HG03571 (cell line): ENCODE measurements around the gene ACOX3.
"Not testable (repeated sequence)": the region's sequence is repeated elsewhere in the genome, so short reads cannot be mapped to it uniquely, and the experiment has no call there.

Experiments
- ATAC-seq: cut with Tn5 transposase; IDR thresholded peaks from one replicate; pipeline ENCODE4 v1.9.1; 2021; ENCODE audit not compliant: unreplicated experiment

Gene ACOX3

DNA sequence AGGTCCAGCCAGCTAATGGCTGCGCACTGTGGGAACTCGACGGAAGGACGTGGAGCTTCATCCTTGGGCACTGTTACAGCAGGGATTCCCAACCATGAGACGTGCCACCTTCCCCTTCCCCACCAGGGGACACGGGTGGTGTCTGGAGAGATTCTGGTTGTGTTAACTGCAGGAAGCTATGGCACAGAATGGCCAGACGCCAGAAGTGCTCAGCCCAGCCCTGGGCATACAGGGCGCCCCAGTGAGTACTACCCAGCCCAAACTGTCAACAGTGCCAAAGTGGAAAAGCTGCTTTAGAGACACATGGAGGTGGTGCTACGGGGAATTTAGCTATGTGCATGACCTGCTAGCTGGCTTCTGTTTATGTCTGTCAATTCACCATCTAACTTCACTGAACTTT is 32.8 kb downstream of the ACOX3 start:
- ATAC-seq: no peak

DNA sequence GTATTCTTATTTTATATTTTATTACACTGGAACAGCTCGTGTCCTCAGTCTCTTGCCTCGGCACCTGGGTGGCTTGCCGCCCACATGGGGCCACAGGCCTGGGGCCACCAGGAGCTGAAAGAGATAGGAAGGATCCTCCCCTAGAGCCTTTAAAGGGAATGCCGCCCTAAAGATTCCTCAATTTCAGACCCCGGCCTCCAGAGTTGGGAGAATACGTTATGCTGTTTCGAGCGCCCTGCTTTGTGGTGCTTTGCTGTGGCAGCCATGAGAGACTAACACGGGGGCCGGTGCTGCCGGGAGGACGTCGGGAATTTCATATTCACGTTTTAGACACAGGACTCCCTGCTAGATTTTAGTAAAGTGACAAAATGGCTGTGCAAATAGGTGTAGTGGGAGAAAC is 33.2 kb downstream of the ACOX3 start:
- no peak for ATAC-seq

DNA sequence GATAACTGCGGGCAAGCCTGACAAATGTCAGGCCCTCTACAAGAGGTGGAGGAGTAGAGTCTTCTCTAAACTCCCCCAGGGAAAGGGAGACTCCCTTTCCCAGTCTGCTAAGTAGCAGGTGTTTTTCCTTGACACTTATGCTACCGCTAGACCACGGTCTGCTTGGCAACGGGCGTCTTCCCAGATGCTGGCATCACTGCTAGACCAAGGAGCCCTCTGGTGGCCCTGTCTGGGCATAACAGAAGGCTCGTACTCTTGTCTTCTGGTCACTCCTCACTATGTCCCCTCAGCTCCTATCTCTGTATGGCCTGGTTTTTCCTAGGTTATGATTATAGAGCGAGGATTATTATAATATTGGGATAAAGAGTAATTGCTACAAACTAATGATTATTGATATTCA is 33.6 kb downstream of the ACOX3 start:
- not testable (repeated sequence) for ATAC-seq

DNA sequence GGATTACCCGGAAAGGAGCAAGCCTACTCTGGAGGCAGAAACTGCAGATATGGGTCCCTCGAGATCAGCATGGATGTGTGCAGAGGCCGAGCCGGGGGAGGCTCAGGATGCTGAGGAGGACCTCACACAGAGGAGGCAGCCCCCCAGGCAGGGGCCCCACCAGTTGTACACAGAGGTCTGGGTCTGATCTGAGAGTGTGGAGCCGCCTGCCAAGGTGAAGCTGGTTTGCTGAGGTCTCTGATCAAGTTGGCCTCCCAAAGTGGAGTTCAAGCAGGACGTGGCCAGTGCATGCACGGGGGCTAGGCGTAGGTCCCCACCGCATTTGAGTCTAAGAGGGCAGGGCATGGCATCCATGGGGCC is 35.0 kb downstream of the ACOX3 start:
- ATAC-seq: no peak

DNA sequence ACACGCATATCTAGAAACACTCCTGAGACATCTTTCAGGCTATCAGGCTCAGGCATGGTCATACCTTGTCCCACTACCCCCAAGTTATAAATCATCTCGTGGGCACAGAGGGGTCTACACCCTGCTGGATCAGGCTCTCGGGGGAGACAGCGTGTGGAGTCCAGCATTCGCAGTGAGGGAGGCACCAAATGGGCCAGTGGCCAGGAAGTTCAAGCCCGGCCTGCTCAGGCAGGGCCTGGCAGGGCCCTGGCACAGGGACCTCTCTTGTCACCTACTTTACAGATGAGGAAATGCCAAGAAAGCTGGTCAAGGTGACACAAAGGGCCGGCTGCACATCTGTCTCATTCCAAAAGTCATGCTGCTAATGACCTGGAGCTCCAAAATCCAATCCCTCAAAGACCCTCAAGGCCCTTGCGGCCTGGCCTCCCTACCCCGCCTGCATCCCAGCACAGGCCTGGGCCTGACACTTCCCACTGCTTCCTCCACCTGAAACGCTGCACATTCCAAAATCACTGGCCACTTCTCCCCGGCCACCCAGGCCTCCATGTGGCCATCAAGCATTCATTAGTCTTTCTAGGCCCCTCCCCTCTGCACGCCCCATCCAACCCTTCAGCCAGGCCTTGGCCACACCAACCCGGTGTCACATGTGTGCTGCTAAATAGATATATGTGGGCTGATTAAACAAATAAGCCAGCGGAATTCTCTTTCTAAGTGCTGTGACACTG is 35.6 kb downstream of the ACOX3 start:
- no peak for ATAC-seq

DNA sequence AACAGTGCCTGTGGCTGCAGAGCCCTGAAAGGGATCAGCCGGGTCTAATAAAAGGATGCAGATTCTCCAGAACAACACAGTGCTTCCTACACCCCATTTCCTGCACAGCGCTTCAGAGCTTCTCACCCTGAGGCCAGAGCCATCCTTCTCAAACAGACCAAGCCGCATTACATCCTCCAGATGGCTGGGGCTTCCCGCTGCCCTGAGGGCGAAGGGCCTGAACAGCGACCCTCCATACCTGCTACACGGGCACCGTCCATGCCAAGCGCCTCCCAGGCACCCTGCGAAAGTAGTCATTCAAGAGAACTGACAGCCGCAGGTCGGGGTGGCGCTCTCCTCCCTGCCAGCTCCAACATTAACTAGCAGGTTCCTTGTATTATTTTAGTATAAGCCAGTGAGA is 36.5 kb downstream of the ACOX3 start:
- no peak for ATAC-seq

DNA sequence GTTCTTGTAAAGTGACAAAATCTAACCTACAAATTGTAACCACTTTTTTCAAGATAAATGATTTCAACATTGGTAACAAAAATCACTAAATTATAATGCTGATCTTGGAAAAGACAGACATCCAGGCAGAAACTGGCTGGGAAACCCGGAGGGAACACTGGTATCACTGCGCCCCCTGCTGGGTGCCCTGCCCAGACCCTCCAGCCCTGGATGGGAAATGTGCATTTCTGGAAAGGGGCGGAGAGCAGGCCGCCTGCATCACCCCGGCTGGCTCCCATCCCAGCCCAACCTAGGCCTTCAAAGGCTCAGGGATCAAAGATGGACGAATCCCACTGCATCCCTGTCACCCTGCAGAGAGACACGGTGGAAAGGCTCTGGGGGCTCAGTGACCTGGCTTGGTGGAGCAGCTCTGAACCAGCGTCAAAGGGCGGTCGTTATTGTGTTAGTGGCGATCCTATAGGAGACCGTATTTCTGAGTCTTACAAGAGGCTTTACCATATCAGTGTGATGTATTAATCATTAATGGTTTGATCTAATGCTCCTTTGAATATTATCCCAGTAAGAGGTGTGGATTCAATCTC is 37.3 kb downstream of the ACOX3 start:
- ATAC-seq: no peak

DNA sequence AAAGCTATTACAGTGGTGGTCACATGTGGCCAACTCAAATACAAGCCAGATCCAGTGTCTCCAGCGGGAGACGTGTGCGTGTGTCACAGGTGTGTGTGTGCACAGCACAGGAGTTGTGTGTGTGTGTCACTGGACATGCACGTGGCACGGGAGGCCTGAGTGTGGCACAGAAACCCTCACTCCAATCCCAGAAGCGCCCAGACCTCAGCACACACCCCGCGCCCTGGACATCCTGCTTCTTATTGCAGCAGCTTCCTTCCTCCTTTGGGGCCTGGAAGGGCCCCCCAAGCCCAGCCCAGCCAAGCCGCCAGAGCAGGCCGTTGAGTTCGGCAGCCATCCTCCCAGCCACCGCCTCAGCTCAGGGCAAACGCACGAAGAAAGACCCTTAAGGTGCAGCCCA is 37.9 kb downstream of the ACOX3 start:
- ATAC-seq: no peak

DNA sequence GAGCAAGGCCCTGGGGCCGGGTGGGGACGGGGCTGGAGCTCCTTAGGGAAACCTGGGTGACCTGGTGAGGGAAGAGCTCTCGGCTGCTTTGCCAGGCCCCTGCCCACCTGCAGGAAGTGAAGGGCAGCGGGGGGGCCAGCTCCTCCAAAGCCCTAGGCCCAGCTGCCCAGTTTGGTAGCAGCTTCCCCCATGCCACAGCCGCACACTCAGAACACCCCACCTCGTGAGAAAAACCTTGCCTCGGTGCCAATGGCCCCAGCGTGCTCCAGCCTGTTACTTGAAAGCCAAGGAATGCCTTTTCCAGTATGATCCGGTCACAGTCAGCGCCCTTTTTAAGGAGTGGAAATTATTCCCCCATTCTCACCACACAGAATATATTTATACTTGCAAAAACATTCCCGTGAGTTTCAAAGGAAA is 38.3 kb downstream of the ACOX3 start:
- no peak for ATAC-seq

DNA sequence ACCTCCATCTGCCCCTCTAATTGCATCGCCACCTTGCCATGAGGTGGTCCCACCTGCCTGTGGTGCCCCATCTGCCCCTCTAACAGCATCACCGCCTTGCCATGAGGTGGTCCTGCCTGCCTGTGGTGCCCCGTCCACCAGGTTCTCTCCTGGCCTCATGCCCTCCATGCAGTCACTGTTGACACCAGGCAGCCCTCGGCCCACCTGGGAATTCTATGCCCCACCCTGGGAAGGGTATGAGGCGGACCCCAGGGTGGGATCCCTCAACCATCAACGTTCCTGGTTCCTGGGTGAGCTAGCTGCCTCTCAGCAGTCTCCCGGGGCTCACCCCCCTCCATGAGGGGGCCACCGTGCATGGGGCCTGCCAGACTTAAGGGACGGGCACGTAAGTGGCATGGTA is 38.9 kb downstream of the ACOX3 start:
- no peak for ATAC-seq

DNA sequence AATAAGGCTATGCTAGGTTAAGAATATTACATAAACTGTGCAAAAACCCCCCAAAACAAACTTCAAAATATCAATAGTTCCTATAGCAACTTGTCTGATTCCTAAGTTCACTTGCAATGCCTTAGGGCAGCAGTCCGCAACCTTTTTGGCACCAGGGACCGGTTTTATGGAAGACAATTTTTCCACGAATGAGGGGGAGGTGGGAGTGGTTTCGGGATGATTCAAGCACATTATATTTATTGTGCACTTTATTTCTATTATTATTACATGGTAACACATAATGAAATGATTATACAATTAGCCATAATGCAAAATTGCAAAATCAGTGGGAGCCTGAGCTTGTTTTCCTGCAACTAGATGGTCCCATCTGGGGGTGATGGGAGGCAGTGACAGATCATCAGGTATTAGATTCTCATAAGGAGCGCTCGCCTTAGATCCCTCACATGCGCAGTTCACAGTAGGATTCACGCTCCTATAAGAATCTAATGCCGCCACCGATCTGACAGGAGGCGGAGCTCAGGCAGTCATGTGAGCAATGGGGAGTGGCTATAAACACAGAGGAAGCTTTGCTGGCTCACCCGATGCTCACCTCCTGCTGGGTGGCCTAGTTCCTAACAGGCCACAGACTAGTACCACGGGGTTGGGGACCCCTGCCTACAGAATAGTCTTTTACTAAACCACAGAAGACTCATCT is 39.7 kb downstream of the ACOX3 start:
- no peak for ATAC-seq

DNA sequence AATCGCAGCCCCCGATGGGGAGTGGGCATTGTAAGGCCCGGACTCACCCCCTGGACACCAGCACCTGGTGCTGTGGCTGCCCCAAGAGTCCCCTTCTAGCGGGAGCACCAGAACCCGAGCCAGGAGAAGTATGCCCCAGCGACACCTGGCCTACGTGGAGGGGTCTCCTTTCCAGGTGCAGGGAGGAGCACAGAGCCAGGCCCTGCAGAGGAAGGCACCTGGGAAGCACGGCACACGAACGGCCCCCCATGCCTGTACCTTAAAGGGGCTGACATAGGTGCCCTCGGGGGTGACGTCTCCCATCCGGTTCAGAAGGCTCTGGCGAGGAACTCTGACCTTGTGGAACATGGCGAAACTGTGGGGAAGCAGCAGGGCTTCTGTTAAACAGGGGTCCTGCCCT is 41.2 kb downstream of the ACOX3 start:
- ATAC-seq: no peak

DNA sequence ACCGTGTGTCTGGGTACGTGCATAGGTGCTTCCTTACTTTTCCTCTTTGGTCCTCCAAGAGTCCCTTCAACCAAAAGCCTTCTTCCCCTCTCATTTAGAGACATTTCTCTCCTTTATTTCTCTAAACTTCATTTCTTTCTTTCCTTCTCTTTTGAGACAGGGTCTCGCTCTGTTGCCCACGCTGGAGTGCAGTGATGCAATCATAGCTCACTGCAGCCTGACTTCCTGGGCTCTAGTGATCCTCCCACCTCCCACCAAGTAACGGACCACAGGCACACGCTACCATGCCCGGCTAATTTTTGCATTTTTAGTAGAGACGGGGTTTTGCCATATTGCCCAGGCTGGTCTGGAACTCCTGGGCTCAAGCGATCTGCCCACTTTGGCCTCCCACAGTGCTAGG is 42.2 kb downstream of the ACOX3 start:
- ATAC-seq: no peak

DNA sequence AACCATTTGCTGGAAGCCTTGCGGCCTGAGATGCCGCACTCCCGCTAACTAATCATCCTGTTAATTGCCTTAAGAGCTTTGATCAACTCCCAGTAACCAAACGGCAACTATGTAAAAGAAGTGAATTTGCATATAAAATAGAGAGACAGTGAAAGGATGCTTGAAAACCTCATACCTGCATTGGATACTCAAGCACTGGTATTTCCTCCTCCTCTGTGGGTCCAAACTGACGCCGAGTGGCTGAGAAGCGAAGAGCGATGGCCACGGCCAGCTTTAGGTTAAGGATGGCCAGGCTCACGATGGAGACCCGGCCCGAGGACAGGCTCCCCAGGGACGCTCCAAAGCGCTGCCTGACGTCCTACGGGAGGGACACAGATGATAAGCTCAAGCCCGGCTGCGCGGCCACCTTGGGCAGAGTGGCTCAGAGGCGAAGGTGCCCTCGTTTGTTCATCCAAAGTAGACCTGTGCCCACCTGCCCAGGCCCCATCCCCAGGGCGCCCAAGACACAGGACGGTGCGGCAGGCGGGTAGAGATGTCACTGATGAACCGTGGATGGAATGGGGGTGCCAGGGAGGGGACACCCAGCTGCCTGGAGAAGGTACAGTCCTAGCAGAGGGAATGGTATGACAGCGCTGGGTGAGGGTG is 43.6 kb downstream of the ACOX3 start:
- ATAC-seq: no peak

DNA sequence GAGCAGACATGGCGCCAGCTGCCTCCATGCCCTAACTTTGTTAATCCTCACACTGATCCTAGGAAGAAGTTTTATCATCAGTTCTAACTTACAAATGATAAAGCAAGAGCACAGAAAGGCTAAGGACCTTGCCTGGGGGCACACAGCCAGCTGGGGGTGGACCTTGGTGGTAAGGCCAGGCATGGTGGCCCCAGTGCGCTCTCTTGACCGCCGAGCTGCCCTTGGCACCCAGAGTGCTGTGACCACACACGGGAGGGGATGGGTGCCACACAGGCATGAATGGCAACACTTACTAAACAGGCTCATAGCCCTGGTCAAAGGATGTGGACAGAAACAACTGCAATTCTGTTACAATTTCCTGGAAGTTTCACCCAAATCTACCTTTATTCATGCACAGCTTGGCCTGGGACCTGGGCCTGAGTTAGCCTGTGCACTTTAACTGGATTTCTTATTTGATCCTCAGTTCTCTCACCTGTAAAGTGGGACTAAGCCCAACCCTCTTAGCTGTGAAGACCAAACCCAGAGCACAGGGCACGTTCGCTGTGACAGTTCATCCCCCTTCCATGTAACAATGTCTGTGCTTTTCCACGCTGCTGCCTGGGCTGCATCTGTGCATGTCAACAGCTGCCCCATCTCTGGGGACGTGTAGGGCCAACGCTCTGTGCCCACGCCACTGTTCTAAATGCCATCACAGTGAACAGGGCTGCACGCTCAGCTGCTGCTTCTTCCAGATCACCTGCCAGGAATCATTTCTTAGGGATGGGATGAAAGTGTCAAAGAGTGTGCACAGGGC is 44.8 kb downstream of the ACOX3 start:
- no peak for ATAC-seq

DNA sequence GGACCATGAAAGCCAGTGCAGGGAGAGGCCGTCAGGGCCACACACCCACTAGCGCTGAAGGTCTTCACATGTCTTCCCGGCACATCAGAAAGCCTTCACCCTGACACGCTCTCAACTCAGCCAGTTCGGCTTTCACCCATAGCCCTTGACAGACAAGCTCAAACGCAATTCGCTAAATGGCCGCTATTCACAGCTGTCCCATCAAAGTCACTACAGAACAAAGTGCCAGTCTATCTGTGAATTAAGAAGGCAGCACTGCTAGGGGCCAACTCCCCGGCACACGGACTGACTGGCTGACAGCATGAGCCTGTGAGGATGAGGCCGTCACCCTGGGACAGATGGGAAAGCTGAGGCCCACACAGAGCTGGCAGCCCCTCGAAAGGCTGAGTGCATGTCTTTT is 45.7 kb downstream of the ACOX3 start:
- no peak for ATAC-seq

DNA sequence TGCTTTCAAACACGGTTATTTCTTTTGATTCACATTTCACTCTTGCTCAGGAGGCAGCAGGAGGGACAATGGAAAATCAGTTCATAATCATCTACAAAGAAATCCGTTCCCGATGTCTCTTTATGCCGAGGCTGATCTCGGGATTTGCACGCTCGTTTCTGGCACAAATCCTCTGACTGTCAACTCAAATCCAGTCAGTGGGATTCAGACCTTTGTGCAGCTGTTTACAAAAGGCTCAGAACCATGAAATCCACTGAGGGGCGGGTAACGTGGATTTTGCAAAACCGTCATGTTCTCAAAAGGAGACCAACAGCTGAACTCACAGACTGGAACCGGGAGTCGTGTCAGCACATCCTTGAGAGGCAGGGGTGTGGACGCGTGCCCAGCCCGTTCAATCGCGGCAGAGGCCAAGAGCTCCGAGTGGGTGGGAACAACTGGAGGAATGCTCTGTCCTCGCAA is 46.4 kb downstream of the ACOX3 start:
- ATAC-seq: no peak

DNA sequence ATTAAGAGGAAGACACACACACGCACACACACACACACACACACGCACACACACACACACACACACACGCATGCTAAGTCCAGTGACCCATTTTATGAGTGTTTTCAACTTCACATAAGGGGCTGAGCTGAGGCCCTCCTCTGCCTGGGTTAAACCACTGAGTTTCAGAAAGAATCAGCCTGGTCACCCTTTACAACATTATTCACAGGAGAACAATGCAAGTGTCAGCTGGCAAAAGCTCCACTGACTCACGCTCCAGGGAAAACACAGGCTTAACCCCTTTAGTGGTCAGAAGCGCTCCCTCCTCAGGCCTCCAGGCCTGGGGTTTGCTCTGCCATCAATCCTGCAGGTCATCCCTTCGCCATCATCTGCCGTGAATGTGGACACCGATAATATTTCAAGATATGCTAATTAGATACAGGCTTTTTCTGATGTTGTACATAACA is 46.9 kb downstream of the ACOX3 start:
- no peak for ATAC-seq

DNA sequence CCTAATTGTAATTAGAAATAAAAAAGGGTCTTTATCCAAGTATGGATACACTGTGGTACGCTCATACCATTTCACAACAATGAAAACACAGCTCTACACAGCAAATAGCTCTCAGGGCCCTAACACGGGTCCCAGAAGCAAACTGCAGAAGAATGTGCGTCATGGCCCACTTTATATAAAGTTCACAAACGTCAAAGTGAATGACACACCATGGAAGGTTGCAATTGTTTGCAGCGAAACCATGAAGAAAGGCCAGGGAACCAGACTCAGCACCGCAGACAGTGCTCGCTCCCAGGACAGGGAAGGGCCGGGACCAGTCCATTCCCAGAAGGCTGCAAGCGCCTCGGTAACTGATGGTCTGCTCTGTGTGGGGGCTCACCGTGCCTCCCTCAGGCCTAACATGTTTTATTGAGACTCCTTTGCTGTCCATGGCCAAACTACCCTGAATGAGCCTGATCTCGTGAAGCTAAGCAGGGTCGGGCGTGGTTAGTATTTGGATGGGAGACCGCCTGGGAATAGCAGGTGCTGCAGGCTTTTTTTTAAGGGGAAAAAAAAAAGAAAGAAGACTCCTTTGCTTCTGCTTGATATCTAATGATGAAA is 47.8 kb downstream of the ACOX3 start:
- no peak for ATAC-seq

DNA sequence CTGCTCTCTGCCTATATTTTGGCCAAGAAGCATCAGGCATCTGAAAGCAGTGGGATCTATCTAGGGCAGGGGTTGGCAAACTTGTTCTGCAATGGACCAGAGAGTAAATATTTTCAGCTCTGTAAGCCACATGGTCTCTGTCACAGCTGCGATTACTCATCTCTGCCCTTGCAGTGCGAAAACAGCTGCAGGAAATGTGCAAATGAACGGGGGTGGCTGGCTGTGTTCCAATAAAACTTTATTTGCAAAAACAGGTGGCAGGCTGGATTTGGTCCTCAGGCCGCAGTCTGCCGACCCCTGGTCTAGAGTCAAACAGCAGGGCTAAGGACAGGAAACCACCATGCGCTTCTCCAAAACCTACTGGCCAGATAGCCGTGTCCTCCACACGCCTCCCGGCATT is 48.6 kb downstream of the ACOX3 start:
- ATAC-seq: no peak

DNA sequence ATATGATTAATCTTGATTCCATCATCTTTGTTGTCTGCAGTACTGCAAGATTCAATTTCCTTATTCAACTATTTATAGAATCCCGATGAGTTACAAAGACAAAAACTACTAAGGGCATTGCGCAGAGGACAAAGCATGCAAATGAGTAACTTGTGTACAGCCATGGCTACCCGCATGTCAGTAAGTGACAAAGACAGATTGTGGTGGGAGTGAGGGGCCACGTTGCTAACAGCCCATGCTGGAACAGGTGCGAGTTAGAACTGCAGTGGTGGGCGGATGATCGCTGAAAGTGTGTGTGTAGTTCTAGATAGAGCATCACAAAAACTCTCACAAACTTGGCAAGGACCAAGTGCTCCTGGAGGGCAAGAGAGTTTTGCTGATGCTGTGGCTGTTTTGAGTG is 49.5 kb downstream of the ACOX3 start:
- ATAC-seq: no peak
